Measurements from ENCODE around the gene MYO1D.
"Not testable (repeated sequence)": the region's sequence is repeated elsewhere in the genome, so short reads cannot be mapped to it uniquely, and the experiment has no call there.

MYO1D gene

DNA sequence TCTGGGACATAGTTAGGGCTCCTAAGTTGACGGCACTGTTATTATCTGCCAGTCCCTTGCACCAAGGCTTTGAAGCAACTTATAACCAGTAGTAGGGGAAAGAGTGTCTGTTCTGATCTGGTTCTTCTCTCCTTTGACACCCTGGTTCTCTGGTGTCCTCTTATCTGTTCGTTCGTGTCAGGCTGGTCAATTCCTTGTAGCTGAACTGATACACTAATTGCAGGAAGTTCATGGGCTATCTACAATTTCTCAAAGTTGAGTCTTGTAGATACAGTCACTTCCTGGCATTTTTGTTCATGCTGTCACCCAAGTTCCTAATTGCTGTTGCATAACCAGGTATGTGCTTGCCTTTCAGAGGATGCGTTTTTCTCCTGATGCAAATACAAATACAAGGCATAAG lies 17.3 kb upstream of the MYO1D start:
- no peak for DNase-seq (ENCODE audit: low read depth in 2 of 2)

DNA sequence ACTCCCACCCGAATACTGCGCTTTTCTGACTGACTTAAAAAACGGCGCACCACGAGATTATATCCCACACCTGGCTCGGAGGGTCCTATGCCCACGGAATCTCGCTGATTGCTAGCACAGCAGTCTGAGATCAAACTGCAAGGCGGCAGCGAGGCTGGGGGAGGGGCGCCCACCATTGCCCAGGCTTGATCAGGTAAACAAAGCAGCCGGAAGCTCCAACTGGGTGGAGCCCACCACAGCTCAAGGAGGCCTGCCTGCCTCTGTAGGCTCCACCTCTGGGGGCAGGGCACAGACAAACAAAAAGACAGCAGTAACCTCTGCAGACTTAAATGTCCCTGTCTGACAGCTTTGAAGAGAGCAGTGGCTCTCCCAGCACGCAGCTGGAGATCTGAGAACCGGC lies 10.5 kb upstream of the MYO1D start:
- not testable (repeated sequence) for DNase-seq (ENCODE audit: low read depth in 2 of 2)

DNA sequence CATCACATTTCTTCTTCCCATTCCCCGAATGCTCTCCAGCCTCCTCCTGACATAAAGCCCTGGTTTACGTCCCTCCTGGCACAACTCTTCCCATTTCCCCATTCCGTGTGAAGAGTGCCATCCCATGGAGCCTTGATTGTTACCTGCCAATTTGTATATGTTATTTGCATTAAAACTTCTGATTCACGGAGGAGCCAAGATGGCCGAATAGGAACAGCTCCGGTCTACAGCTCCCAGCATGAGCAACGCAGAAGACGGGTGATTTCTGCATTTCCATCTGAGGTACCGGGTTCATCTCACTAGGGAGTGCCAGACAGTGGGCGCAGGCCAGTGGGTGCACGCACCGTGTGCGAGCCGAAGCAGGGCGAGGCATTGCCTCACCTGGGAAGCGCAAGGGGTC lies 10.0 kb upstream of the MYO1D start:
- DNase-seq (ENCODE audit: low read depth in 2 of 2) = not testable (repeated sequence)

DNA sequence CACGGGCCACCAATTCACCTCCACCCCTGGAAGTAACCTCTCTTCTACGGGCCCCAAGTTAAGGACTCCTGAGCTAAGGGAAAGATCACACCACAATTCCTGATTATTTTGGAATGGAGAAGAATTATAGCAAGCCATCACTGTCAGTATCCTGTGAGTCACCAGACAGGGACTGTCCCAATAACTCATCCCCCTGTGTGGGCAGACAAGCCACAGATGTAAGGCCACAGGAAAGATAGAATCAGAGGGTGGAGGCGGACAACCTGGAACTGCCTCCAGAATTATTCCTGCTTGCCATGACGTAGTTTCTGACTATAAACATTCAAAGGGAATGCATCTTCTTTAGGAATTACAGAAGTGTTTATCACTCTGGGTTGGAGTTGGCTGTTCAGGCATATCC lies 5.8 kb upstream of the MYO1D start:
- DNase-seq (ENCODE audit: low read depth in 2 of 2) = no peak

DNA sequence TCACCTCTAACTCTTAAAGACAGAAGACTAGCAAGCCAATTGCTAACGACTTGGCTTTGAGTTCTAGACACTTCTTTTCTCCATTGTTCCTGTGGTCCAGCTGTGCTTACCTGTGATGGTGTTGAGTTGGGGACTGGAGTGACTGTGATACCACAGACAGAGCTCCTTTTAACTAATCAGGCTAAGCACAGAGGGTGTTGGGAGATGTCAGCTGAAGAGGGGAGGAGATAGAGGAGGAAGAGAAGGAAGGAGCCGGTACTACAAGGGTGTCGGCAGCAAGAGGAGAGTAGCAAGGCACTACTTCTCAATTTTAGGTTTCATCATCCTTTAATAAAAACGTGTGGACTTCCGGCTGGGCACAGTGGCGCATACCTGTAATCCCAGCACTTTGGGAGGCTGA lies 5.1 kb upstream of the MYO1D start:
- DNase-seq (ENCODE audit: low read depth in 2 of 2) = no peak

DNA sequence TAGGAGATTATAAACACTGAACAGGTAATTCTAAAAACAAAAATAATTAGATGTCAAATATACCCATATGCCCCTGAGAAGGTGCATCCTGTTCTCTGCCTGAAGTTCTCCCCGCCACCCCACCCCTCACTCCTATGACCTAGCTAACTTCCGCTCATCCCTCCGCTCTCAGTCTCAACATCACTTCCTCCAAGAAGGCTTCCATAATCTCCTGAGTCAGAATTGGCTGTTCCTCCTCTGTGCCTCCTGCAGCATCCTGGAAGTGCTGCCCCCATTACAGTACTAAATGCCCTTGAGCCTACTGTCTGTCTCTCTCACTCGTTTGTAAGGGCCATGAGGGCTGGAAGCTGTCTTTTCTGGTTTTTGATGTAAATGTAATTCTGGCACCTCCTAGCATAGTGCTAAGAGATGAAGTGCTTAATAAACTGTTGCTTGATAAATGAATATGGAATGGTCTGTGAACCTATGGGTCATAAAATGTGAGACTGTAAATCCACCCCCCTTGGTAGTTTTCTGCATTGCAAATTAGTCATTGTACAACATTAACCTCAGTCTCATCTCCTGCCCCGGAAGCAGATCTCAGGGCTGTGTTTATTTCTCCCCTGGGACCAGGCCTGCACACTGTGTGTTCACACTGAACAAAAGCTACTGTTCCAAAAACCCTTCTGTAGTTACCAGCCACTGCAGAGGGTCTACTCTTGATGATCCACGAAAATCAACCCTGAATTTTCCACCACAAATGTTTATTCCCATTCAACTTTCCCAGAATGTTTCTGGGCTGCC lies 3.9 kb upstream of the MYO1D start:
- DNase-seq (ENCODE audit: low read depth in 2 of 2) = no peak

DNA sequence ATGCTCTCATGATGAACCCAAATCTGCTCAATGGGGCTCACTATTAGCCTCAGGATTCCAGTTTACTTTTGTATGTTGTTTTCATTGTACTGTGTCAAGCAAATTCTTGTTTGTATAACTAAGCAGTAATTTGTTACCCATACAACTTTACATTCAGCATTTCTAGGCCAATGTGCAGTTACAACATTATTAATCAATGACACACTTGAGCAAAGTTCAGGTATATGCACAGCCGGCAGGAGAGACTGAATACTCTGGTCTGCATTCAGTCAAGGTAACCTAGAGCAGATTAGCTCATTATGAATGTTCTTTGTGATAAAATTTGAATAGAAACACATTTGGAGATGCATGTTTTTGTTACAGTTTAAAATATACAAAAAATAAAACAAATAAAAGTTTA lies 2.2 kb upstream of the MYO1D start:
- DNase-seq (ENCODE audit: low read depth in 2 of 2) = no peak

DNA sequence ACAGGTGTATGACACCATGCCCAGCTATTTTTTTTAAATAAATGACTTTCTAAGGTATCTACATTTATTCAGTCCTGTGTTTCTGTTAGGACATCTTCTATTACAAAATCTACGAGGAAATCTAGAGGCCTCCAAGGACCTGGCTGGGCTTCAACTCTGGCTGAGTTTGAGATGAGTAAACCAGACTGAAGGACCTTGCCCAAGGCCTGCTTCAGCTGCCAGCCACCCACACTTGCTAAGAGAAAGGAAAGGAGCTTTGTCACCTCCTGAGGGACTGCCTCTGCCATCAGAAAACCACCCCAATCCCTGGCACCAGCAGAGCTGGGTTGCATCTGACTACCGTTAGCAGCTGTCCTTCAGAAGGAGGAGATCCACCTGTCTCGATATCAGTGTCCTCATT lies 1.3 kb upstream of the MYO1D start:
- no peak for DNase-seq (ENCODE audit: low read depth in 2 of 2)

DNA sequence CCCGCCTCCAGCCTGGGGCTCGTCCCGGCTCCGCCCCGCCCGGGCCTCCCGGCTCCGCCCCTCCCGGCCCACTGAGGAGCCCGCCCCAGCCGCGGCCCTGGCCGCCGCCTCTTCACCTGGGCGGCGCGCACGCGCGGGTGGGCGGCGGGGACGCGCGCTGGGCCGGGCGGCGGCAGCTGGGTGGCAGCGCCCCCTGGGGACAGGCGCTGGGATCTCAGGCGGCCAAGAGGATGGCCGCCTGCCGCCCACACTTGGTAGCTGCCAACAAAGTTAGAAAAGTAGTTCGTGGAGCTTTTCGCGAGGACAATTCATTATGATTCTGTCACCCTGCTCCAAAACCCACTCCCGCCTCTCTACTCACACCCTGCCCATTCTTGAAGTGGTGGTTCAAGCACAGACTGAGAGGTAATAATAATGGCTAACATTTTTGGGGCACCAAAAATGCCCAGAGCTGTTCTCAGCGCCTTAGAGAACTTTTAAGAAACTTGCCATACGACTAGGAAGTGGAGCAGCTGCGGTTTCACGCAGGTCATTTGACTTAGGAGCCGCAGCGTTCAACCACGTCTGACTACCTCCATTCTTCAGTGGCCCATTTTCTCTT lies 340 bp upstream of the MYO1D start:
- peak; percentile 85 to 86 for DNase-seq (ENCODE audit: low read depth in 2 of 2)

DNA sequence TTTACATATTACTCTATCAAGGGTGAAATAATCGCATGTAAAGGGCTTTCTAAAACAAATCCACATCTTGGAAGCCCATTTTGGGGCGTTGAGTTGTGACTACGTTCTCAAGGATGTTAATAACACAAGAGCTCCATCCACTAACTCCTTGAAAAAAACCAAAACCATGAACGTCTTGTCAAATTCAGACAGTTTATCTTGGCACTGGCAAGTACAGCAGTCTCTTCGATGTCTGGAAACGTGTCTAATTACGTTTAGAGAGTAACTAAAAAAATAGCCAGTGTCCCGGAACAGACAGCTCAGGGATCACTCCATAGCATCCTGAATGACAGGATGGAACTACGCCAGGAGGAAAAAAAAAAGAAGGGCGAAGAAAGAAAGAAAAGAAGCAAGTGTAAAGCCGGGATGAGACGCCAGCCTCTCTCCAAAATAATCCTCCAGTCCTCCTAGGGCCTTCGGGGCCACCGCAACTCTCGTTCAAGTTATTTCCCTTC lies 954 bp downstream of the MYO1D start:
- DNase-seq (ENCODE audit: low read depth in 2 of 2) = no peak

DNA sequence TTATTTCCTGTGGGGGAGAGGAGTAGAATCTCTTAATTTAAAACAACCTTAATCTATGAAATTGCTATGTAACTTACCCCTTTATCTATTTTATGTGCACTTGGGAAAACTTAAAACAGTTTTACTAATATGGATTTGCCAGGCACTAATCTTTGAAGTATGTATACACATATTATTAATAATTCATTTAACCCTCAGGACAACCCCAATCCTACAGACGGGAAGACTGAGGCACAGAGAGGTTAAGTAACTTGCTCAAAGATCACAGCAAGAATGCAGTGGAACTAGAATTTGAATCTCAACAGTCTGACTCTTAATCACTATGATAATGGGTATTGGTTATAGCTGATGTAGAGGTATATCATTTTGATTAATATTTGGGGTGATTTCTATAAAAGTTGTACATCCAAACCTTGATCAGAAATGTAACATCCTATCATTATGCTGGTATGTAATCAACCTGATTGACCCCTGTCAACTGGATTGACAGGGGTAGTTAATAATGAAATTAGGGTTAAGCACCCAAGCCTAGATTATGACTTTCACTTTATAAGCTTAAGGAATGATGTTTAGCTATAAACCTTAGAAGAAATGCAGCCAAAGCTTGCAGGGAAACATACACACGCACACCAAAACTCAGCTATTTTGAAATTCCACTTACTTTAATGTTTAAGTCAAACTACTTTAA lies 1.6 kb downstream of the MYO1D start:
- no peak for DNase-seq (ENCODE audit: low read depth in 2 of 2)

DNA sequence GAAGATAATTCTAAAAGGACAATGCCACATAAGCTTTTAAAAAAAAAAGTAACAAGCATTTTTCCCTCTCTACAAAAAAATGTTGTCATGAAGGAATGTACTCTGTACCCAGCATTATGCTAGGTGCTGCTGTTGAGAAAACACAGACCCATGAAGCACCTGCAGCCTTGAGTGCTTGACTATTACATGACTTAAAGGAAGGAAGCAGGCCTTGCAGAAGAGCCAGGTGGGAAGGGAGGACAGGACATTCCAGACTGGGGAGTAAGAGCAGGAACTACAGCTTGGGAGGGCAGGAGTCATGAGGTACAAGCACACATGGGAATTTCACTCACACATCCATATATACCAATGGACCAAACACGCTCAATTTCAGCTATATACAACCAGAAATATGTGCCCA lies 3.8 kb downstream of the MYO1D start:
- DNase-seq (ENCODE audit: low read depth in 2 of 2) = no peak

DNA sequence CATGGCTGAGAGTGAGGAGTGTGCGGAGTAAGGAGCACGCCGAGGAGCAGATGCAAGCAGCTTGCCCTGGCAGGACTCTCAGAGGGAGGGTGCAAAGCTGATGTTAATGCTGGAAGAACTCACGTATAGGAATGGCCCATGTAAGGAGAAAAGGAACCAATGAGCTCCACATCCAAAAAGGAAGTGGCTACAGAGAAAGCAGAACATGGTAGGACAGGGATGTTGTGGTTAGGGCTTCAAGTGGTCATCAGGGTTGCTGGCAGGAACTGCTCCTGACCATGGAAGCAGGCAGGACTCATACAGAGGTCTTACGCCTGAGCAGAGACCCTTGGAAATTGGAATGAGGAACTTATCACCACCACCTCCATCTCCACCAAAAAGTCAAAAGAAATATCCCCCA lies 5.2 kb downstream of the MYO1D start:
- no peak for DNase-seq (ENCODE audit: low read depth in 2 of 2)

DNA sequence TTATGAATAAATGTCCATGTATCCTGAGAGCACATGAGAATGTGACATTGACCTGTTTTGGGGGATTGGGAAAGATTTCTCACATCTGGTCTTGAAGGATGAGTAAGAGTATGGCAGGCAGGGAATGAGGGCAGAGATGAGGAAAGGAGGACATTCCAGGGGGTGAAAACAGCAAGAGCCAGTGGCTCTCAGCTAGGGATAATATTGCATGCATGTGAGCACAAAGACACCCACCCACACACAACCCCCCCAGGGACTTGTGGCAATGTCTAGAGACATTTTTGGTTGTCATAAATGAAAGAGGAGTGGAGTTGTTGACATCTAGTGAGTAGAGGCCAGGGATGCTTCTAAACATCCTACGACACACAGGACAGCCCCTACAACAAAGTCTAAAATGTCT lies 6.0 kb downstream of the MYO1D start:
- DNase-seq (ENCODE audit: low read depth in 2 of 2) = no peak

DNA sequence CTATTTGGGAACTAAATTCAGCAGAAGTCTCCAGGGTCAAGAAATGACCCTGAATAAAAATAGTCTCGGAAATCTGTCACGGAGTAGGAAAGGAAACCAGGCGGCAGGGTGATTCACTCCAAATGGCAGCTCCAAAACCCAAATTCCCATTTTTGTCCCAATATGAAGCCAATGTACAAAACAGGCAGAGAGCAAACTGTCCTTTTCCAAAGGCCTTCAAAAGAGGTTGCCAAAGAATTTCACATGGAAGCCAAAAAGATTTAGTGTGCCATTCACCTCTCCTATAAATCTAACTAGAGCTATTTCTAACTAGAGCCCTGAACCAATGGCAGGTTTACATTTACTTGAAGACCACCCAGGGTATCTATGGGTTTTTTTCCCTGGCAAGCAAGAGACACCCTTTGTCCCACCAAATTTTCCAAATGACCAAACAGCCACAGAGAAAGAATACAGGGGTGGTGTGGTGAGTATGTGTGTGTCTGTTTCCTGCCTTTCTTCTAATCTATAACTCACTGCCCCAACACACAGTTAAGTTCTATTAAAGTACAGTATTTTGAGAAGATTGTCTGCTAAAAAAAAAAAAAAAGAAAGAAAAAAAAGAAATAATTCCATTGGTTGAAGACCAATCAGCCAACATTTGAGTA lies 6.8 kb downstream of the MYO1D start:
- DNase-seq (ENCODE audit: low read depth in 2 of 2) = no peak

DNA sequence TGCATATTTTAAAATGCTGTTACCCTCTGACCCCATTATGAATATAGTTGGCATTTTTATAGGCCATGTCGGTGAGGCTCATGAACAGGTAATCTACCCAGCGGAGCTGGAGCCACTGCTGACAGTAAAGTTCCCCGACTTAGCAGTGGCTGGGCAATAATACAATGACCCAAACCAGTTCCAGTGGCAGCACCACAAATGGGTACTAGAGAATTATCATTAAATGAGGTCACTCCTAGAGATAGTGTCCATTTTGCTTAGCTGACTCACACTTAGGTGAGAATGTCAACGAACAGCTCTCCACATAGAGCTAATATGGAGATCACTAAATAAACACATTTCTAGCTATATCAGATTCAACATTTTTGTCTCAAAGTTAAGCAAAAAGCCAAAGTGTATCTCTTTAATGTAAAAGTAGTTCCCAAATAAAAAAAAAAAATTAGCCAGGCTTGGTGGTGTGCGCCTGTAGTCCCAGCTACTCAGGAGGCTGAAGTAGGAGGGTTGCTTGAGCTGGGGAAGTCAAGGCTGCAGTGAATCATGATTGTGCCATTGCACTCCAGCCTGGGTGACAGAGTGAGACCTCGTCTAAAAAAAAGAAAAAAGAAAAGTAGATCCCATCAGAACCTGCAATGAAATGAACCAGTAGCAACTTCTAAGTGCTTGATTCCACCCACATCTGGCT lies 7.4 kb downstream of the MYO1D start:
- no peak for DNase-seq (ENCODE audit: low read depth in 2 of 2)

DNA sequence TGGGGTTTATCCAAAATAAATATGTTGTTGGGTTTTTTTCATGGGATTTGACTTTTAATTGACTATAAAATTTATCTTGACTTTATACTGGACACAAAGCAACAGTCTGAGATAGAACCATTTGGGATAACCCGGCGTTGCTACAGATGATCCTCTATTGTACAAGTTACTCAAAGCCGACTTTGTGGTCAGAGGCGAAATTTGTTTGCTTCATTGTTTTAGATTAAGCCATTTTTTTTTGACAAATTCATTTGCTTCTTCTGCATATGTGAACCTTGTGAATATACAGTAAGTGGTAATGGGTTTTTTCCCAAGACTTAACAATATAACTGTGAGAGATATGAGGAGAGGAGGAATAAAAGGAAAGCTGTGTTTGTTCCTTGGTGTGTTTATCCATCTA lies 11.8 kb downstream of the MYO1D start:
- DNase-seq (ENCODE audit: low read depth in 2 of 2) = no peak

DNA sequence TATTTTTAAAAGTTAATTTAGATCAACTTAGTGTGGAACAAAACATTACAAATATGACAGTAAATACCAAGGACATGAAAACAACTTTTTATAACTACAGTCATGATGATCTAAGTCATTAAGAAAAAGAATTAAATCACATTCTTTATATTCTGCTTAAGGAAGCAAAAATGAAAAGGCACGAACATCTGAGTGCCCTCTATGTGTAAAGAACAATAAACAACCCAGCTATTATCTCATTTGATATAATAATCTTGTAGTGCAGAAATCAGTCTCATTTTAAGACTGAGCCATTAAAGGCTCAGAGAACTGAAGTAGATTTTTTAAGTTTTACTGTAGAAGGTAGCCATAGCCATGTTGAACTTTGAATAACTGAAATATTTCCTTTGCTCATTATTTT lies 13.4 kb downstream of the MYO1D start:
- no peak for DNase-seq (ENCODE audit: low read depth in 2 of 2)

DNA sequence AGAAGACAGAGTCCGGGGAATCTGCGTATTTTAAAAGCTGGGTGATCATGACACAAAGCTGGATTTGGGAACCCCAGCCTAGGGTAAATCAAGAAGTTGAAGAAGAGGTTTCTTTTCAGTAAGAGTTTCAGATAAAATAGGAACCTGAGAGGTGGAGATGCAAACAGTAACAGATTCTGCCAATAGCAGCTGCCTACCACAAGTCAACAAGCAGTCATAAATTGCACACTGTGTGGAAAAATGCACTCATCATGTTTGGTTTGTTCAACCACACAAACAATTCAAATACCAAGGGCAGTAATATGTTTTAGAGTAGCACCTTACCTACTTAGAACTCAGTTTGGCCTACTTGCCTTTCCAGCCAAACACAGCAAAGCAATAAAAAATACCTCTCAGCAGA lies 14.0 kb downstream of the MYO1D start:
- DNase-seq (ENCODE audit: low read depth in 2 of 2) = no peak

DNA sequence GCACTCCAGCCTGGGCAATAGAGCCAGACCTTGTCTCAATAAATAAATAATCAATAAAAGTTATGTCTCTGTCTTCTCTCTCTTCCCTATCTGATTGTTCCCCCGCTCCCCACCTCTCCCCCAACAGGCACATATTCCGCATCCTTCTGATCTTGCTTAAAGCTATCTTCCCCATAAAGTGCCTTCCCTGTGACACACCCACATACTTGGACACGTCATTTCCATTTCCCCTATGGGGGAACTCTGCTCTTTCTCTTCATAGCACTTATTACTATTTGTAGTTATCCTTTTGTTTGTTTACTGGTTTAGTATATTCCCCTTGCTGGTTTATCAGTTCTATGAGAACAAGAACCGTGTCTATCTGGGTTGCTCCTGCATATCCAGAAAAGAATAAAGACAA lies 14.9 kb downstream of the MYO1D start:
- no peak for DNase-seq (ENCODE audit: low read depth in 2 of 2)

DNA sequence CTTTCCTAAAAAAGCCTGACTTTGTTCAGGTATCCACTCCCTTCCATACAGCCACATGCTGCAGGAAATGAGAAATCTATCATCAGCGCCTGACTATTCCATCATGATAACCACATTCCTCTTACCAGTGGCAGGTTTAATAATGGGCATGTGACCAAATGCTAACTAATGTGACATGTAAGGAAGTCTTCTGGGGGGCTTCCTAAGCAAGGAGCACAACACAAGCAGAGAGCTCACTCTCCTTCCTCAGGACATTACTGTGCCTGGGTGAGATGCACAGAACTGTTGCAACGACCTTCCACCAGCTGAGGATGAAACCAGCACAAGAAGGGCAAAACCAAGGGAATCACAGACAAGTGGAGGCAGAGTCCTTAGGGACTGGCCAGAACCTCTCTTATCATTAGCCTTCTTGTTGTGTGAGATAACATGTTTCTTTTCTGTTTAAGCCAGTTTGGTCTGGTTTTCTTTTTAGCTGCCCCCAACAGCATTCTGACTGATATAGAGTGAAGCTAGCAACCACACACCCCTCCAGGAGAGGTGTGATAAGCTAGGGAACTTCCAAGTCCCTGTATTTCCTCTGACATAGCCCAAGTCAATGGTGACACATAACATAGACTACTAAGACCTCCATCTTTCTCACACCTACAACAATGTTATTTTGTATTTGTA lies 16.9 kb downstream of the MYO1D start:
- DNase-seq (ENCODE audit: low read depth in 2 of 2) = no peak

All from stimulated activated CD8-positive, alpha-beta memory T cell treated with anti-CD3 and anti-CD28 coated beads, Interleukin-2, amount 100 ng/mL, for 1 hour (primary cell).